ENCODE data around the gene PPP6R1. TPM values are rescaled to one million over a fixed set of nuclear protein-coding genes. Genes with fewer than 3 reads are reported as not detected.
"Not testable (repeated sequence)": the region's sequence is repeated elsewhere in the genome, so short reads cannot be mapped to it uniquely, and the experiment has no call there.

PPP6R1 gene
- total RNA-seq, 1 experiment from 2014 or later, result 33.6 TPM

DNA sequence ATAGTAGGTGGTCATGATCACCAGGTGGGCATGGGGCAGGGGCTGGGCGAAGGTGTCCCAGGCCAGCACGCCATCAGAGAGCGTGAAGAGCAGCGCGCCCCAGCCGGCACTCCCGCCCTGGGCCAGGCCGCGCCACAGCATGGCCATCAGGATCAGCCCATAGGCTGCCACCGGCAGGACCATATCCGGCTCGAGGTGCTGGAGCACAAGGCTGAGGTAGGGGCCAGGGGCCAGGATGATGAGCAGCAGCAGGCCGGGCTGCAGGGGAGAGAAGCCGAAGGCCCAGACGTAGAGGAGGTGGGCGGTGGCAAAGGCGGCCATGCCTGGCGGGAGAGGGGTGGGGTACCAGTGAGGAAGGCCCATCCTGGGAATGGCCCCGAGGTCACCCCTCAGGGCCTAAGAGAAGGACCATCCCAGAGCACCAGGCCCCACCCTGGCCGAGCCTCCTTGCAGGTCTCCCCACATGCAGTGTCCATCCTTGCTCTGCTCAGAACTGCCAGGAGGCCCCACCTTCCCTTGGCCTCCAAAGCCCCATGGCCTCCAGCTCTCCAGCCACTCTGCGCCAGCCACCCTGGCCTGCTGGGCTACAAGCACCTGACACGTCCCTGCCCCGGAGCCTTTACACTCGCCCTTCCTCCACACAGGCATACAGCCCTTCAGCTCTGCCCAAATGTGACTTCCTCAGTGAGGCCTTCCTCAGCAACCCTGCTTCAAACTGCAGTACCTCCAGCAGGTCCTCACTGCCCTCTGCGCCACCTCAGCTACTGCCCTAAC is 31.4 kb downstream of the PPP6R1 start:
- DNase-seq (ENCODE audit: extremely low read depth, low read depth), result no peak

DNA sequence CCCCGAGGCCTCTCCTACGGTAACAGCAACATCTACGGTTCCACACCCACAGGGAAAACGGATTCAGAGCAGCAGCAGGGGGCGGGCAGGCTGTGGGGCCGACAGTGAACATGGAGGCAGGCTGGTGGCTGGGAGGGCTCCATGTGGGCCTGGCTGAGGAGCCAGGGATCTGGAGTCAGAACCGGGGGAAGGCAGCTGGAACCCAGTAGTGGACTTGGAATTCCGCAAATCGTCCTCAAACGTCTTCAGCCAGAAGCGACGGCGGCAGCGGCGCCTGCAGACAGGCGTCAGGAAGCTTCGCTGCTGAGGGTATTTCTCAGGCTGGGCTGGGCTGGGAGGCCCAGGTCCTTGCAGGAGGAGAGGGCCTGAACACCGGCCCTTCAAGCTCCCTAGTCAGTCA is 32.0 kb downstream of the PPP6R1 start:
- no peak for DNase-seq (ENCODE audit: extremely low read depth, low read depth)

- no peak for DNase-seq (ENCODE audit: extremely low read depth, low read depth)
Observed at GRCh38 chr19:55226273-55226672, 32.5 kb downstream of the PPP6R1 start.

GRCh38 chr19:55225415-55225958 is 33.3 kb downstream of the PPP6R1 start:
- DNase-seq (ENCODE audit: extremely low read depth, low read depth), result no peak

DNA sequence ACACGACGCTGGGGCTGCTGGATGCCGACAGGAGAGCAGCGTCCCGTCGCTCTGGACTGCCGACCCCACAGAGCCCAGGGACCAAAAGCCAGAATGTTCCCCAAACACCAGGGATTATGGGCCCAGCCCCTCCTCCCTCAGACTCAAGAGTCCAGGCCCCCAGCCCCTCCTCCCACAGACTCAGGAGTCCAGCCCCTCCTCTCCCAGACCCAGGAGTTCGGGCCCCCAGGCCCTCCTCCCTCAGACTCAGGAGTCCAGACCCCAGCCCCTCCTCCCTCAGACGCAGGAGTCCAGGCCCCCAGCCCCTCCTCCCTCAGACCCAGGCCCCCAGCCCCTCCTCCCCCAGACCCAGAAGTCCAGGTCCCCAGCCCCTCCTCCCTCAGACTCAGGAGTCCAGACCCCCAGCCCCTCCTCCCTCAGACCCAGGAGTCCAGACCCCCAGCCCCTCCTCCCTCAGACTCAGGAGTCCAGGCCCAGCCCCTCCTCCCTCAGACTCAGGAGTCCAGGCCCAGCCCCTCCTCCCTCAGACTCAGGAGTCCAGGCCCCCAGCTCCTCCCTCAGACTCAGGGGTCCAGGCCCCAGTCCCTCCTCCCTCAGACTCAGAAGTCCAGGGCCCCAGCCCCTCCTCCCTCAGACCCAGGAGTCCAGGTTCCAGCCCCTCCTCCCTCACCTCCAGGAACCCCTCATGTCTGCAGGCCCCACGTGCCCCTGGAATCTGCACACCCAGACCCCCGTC is 34.0 kb downstream of the PPP6R1 start:
- DNase-seq (ENCODE audit: extremely low read depth, low read depth), result not testable (repeated sequence)

DNA sequence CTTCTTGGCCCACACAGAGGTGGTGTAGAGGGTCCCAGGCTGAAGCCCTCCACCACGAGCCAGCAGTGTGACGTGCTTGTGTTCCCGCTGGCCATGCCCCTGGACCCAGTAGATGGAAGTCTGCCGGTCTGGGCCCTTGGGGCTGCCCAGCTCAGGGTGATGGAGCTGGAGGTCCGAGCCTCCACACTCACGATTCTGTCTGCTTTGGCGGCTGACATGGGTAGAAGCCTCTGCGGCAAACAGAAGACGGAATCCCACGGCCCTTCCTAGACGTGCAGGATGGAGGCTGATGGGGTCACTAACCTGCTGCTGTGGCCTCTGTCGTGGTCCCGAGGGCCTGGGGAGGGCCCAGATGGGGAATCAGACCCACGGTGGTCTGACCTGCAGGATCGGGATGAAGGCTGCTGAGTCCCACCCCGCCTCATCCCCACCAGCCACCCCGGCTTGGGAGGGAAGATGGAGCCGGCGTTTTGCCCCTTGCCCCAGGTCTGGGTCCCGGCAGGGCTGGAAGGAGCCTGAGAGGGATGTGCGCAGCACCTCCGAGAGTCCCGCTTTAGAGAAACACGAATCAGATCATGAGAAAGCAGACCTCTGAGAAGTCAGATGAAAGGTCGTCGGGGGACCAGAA is 34.7 kb downstream of the PPP6R1 start:
- DNase-seq (ENCODE audit: extremely low read depth, low read depth), result no peak

DNA sequence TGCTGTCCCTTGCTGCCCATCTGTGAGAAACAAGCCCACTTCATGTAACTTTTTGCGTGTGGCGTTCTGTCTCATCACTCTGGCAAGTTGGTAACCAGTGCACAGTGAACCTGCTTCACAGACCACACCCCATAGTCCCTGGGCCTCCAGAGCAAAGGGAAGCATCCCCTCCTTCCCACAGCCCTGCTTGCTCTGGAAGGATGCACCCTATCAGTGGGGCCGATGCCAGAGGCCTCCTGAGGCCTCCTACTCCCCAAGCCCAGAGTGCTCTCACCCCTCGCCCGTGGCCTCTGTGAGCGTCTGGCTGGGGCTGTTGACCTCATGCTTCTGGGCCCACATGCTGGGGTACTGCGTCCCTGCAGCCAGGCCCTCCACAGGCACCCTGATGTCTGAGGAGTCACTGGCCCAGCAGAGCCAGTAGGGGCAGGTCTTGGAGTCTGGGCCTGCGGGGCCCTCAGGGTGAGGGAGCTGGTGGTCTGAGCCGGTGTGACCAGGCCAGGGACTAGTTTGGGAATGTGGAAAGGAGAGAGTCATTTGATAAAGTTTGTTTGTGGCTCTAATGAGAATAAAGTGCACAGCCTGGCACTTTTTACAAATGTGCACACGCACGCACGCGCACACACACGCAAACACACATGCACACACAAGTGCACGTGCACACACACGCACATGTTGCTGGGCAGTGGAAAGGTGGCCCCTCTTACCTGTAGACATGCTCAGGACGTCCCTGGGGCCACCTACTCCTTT is 35.4 kb downstream of the PPP6R1 start:
- no peak for DNase-seq (ENCODE audit: extremely low read depth, low read depth)

DNA sequence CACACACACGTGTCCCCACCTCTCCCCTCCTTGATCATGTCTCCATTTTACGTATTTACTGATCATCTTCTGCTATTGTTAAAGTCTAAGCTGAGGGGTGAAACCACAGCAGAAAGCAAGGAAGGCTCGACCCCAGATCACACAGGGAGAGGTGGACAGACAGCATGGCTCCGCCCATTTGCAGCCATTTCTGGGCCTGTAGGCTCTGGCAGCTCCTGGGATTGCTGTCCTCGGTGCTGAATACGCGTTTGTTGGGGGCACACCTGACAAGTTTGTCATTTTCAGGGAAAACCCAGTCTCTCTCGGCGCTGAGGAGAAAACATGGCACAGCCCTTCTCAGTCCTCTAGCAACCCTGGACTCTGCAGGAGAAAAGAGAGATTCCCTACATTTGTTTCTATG is 38.3 kb downstream of the PPP6R1 start:
- no peak for DNase-seq (ENCODE audit: extremely low read depth, low read depth)

DNA sequence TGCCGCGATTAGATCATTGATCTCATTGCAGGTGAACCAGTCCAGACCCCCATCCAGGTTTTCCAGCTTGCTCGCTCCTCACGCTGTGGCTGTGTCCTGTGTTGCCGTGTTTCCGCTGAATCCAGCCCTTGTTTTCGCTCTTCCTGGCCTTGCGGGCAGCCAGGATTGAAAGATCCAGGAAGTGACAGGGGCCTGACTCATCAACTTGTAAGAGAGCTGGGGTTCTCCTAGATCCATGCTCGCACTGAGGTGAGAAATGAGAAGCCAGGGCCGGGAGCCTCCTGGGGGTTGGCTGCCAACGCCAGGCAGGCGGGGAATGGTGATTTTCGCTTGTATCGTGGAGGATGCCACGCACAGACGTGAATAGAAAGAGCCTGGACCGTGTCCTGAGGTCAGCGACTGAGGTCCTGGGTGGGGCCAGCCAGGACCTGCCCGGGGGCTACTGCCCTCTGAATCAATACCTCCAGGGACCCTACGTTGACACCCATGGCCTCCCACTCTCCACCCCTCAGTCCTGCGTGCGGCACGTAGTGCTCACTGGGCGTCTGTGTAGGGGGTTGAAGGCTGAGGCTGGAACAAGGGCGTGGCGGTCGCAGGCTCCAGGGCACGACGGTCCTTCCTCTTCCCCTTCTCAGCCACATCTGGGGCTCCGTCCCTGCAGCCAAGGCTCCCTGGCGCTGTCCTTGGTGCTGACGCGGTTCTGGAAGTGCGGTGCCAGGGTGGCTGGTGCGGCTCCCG is 42.2 kb downstream of the PPP6R1 start:
- DNase-seq (ENCODE audit: extremely low read depth, low read depth), result peak; percentile 99

- DNase-seq (ENCODE audit: extremely low read depth, low read depth), result no peak
Observed at GRCh38 chr19:55213547-55213946, 45.3 kb downstream of the PPP6R1 start.

- peak; percentile 40 for DNase-seq (ENCODE audit: extremely low read depth, low read depth)
Observed at GRCh38 chr19:55212447-55212846, 46.4 kb downstream of the PPP6R1 start.

DNA sequence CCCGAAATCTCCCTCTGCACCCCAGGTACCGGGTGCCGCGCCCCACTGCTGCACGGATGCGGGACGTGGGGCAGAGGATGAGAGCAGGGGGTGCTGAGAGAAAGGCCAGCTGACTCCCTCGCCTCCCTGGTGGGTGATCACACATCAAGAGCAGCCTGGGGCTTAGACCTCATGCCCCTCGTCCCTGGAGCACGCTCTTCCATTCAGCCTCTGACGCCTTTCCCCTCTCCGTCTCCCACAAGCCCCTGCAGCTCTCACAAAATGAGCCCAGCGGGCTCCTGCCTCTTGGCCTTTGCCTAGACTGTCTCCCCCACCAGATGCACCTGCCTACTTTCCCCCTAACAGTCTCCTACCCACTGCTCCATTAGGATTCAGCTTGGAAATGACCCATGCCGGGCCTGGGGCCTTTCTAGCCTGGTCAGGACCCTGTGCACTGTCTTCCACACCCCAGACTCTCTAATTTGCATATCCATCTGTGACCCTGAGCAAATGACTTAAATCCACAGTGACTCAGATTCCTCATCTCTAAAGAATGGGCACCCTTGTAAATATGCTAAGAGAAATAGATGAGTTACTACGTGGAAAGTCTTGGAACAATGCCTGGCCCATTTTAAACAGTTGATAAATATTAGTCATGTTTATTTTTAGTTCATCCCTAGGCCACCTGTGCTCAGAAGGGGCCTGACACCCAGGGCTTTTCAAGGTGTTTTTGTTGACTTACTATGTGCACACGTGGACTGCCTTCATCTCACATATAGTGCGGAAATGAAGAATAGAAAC is 48.9 kb downstream of the PPP6R1 start:
- DNase-seq (ENCODE audit: extremely low read depth, low read depth), result peak; percentile 54

- DNase-seq (ENCODE audit: extremely low read depth, low read depth), result no peak
Observed at GRCh38 chr19:55208880-55209692, 49.7 kb downstream of the PPP6R1 start, which contains the start of gene PTPRH. TSS of gene PTPRH (minus strand) at chr19:55209501. CDS start at chr19:55209433, 68 bp downstream.

GRCh38 chr19:55206664-55207500 is 51.9 kb downstream of the PPP6R1 start:
- DNase-seq (ENCODE audit: extremely low read depth, low read depth), result peak; percentile 80

GRCh38 chr19:55202199-55202598 is 56.6 kb downstream of the PPP6R1 start:
- DNase-seq (ENCODE audit: extremely low read depth, low read depth), result not testable (repeated sequence)

DNA sequence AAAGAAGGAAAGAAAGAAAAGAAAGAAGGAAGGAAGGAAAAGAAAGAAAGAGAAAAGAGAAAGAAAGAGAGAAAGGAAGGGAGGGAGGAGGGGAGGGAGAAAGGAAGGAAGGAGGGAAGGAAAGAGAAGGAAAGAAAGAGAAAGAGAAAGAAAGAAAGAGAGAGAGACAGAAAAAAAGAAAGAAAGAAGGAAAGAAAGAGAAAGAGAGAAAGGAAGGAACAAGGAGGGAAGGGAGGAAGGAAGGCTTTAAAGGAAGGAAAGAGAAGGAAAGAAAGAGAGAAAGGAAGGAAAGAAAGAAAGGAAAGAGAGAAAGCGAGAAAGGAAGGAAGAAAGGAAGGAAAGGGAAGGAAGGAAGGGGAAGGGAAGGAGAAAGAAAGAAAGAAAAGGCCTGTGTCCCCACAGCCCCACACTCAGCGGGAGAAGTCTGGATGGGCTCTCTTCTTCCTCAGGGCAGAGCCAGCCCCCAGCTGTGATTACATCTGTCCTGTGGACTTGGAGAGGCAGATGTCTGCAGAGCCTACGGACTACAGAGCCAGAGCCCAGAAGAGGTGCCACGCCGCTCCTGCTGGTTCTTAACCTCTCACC is 59.1 kb downstream of the PPP6R1 start:
- no peak for DNase-seq (ENCODE audit: extremely low read depth, low read depth)

DNA sequence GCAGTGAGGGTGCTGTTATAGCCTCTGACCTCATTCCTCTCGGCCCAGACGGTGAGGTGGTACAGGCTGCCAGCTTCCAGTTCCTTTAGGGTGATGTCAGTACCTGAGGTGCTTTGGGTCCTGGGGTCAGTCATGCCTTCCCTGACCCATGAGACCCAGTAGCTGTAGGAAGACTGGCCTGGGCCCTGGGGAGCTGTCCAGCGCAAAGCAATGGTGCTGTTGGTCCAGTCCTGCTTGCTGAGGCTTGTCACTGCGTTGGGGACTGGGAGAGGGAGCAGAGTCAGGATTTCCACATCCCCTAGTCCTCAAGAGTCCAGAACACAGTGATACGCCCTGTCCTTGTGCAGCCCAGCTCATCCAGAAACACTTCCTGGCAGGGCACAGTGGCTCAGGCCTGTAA is 60.2 kb downstream of the PPP6R1 start:
- DNase-seq (ENCODE audit: extremely low read depth, low read depth), result no peak
